ENCODE results near the gene TBRG4.

DNA sequence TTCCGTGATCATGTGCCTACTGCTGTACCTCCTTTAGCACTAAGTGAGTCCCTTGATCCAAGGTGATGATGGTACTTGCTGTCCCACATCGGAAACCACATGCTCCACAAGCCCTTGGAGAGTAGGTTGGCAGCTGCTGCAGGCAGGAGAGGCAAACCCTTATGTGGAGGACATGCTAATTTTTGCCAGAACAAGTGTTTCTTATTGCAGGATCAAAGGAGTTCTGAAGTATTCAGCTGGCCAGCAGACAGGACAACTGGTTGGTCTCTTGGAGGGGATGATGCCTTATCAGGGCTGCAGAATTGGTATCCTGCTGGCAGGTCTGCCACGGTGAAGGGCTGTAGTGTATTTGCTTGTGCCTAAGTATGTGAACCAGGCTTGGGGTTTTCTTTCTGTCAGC, 59.5 kb downstream of the TBRG4 start:
- TF ChIP-seq, protein P1, sequence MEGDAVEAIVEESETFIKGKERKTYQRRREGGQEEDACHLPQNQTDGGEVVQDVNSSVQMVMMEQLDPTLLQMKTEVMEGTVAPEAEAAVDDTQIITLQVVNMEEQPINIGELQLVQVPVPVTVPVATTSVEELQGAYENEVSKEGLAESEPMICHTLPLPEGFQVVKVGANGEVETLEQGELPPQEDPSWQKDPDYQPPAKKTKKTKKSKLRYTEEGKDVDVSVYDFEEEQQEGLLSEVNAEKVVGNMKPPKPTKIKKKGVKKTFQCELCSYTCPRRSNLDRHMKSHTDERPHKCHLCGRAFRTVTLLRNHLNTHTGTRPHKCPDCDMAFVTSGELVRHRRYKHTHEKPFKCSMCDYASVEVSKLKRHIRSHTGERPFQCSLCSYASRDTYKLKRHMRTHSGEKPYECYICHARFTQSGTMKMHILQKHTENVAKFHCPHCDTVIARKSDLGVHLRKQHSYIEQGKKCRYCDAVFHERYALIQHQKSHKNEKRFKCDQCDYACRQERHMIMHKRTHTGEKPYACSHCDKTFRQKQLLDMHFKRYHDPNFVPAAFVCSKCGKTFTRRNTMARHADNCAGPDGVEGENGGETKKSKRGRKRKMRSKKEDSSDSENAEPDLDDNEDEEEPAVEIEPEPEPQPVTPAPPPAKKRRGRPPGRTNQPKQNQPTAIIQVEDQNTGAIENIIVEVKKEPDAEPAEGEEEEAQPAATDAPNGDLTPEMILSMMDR (IDR thresholded peaks at IDR 0.05; ENCODE audit: poor library complexity, severe bottlenecking), result no peak
- TF ChIP-seq EZH2 (IDR thresholded peaks at IDR 0.05; ENCODE audit: borderline replicate concordance, insufficient read depth, low read length, poor library complexity, severe bottlenecking), result no peak
- no peak for TF ChIP-seq SMC3 (conservative IDR thresholded peaks at IDR 0.05; ENCODE audit: poor library complexity)
- TF ChIP-seq TAF1 (IDR thresholded peaks at IDR 0.05; ENCODE audit: low read depth), result no peak
- TF ChIP-seq RAD21 (conservative IDR thresholded peaks at IDR 0.05), result no peak
- TF ChIP-seq POLR2AphosphoS5 (IDR thresholded peaks at IDR 0.05), result no peak
